IPS-NIHi7 (cell line): Measurements from ENCODE around the gene NEMP1.
"Not testable (repeated sequence)": the region's sequence is repeated elsewhere in the genome, so short reads cannot be mapped to it uniquely, and the experiment has no call there.

Source experiments
- DNase-seq: peaks from one replicate; pipeline ENCODE4 v3.0.0; 2012; ENCODE audit warnings: mixed read lengths; ENCODE audit errors: extremely low spot score

Gene NEMP1

DNA sequence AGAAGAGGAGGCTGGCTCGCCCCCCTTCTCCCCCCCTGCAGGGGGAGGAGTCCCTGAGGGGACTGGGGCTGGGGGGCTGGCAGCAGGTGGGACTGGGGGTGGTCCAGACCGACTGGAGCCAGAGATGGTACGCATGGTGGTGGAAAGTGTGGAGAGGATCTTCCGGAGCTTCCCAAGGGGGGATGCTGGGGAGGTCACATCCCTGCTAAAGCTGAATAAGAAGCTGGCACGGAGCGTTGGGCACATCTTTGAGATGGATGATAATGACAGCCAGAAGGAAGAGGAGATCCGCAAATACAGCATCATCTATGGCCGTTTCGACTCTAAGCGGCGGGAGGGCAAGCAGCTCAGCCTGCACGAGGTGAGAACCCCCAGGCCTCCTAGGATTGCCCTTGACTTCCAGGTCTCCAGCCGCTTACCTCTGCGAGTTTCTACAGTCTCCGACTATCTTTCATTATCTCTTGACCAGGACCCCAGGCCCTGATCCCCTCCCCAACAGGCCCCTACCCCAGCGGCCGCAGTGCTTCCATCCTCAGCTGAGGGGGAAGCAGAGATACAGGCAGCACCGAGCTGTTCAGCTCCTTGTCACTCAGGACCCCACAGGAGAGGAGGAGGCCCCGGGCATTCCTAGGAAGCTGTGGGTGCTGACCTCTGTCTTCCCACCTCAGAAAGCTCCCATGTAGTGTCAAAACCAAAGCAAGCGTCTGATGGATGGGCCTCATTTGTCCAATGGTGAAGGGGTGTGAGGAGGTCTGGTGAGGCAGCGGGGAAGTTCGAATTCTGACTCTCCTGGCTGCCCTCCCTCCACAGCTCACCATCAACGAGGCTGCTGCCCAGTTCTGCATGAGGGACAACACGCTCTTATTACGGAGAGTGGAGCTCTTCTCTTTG lies 13.3 kb upstream of the NEMP1 start:
- DNase-seq: no peak

DNA sequence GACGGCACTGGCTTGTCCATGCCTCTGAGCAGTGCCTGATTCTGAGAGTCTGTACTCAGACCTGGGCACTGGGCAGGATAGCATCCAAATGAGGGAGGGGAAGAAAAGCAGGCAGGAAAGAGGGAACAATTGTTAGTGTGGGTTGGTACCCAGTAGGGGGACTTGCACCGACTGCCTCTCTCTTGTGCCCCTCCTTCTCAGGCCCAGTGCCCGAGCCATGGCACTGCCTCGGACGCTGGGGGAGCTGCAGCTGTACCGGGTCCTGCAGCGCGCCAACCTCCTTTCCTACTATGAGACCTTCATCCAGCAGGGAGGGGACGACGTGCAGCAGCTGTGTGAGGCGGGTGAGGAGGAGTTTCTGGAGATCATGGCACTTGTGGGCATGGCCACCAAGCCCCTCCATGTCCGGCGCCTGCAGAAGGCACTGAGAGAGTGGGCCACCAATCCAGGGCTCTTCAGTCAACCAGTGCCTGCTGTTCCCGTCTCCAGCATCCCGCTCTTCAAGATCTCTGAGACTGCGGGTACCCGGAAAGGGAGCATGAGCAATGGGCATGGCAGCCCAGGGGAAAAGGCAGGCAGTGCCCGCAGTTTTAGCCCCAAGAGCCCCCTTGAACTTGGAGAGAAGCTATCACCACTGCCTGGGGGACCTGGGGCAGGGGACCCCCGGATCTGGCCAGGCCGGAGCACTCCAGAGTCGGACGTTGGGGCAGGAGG lies 12.5 kb upstream of the NEMP1 start:
- DNase-seq: no peak

DNA sequence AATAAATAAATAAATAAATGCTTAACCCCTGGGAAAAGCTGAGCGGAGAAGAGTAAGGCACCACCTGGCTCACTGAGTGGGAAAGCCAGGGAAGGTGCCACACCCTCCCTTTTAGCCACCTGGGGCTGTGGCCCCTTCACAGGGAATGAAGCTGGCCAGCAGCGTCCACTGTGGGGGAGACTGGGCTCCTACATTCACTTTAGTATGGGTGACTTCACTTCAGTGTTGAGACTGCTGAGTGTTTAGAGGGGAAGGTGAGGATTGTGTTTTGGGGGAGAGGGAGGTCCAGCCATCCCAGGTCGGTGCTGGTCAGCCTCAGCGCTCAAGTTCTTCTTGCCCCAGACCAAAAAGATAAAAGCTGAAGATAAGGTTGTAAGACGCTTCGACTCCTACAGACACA lies 11.9 kb upstream of the NEMP1 start:
- DNase-seq: no peak

GRCh38 chr12:57089271-57090245 lies 11.0 kb upstream of the NEMP1 start:
- DNase-seq: no peak

DNA sequence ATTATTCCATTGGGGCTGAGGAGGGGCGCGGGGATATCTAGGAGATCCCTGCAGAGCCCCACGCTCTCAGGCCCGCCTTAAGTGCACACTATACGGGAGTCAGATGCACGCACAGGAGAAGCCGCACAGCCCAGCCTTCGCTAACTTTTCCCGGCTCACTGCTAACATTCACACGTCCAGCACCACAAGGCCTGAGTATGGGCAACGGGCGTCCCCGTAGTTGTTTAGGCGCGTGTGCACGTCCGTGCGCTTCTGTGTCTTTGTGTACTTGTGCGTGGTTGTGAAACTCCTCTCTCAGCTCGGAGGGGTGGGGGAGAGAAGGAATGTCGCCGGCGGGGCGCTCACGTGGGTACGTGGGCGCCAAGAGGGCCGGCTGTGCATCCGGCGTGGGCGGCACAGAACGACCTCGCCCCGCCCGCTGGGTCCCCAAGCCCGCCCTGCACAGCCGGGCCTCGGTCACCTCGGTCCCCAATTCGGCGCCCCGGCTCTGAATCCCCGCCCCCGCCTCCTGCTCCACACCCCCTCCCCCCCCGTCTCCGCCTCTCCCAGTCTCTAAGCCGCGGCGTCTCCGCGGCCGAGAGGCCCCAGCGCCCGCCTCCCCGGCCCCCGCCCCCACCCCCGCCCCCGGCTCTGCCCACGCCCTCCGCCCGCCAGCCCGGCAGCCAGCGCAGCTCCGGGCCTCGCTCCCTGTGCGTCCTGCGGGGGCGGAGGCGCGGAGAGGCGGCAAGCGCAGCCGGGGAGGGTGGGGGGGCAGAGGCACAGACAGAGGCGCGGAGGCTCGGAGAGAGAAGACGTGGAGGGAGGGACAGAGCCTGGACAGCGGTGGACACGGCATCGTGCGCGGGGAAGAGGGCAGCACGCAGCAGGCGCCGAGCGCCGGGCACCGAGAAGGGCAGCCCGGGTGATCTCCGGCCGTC lies 10.0 kb upstream of the NEMP1 start, which contains the start of gene NAB2:
Gene NAB2, plus strand, starts transcription at position 761 of the 917 bp plus-strand sequence. CDS start 158 bp downstream, outside the sequence.
- DNase-seq: peak; percentile 85

- DNase-seq: peak; percentile 78
These were observed 9.2 kb upstream of the NEMP1 start for GRCh38 chr12:57087691-57088353.

GRCh38 chr12:57087010-57087690 lies 8.6 kb upstream of the NEMP1 start:
- peak; percentile 68 for DNase-seq

DNA sequence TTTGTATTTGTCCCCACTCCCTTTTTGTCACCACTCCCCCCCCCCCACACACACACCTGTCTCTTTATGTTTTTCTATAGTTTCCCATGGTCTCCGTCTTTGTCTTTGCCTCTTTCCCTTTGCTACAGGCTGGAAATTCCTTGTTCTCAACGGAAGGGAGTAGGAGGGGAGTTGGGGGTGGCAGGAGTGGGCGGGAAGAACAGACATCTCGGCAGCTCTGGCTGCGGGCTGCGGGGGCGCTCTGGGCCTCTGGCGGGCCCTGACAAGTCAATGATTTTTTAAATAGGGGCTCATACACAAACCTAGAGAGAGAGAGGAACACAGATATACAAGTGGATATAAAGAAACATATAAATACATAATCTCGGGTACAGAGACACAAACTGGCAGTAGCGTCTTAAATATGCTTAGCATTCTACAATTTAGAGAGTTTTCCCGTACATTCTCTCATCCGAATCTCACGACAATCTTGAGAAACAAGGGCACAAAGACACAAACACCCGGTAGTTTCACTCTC lies 8.0 kb upstream of the NEMP1 start:
- DNase-seq: peak; percentile 77

GRCh38 chr12:57085999-57086492 lies 7.5 kb upstream of the NEMP1 start:
- DNase-seq: no peak

- DNase-seq: no peak
These were observed 2.3 kb upstream of the NEMP1 start for GRCh38 chr12:57080855-57081254.

GRCh38 chr12:57079821-57080220 lies 1.2 kb upstream of the NEMP1 start:
- DNase-seq: no peak

- DNase-seq: not testable (repeated sequence)
These were observed 4.8 kb downstream of the NEMP1 start for GRCh38 chr12:57073566-57074450.

DNA sequence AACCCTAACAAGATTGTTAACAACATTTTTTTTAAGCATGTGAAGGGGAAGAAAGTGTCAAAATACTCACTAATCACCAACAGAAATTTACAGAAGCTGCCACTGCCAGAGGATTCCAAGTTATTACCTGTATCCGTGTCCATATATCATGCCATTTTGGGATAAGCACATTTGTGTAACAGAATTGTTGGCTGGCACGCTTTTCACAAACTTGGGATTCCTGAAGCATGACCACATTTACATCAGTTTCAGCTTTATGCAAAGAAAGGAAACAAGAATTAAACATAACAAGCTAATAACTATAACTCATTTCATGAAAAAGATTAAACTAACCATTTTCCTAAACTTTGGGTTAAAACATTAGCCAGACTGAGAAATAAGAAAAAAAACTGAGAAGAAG lies 5.9 kb downstream of the NEMP1 start:
- DNase-seq: no peak

DNA sequence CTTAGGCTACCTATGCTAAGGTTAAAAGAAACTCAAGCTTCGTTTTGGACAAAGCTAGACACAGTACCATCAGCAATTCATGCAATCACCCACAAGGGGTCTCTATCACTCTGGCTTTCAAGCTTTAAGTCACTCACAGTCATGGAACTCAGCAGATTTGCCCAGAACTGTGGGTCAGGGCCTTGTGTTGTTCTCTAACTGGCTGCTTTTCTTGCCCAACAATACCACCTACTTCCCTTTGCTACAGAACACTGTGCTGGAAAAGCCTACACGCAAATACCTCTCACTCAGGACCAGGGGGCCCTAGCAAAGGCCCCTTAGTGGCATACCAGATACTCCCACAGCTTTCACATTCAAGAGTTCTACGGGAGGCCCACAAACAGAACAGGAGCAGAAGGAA lies 9.1 kb downstream of the NEMP1 start:
- peak; percentile 71 for DNase-seq

DNA sequence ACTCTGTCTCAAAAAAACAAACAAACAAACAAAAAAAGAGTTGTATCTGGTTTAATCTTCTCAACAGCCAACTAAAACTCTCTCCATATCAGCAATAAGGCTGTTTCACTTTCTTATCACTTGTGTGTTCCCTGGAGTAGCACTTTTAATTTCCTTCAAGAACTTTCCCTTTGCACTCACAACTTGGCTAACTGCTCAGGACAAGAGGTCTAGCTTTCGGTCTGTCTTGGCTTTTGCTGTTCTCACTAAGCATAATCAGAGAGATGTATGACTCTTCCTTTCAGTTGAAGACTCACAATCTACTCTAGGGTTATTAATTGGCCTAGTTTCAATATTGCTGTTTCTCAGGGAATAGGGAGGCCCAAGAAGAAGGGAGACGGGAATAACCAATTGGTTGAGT lies 12.3 kb downstream of the NEMP1 start:
- no peak for DNase-seq

DNA sequence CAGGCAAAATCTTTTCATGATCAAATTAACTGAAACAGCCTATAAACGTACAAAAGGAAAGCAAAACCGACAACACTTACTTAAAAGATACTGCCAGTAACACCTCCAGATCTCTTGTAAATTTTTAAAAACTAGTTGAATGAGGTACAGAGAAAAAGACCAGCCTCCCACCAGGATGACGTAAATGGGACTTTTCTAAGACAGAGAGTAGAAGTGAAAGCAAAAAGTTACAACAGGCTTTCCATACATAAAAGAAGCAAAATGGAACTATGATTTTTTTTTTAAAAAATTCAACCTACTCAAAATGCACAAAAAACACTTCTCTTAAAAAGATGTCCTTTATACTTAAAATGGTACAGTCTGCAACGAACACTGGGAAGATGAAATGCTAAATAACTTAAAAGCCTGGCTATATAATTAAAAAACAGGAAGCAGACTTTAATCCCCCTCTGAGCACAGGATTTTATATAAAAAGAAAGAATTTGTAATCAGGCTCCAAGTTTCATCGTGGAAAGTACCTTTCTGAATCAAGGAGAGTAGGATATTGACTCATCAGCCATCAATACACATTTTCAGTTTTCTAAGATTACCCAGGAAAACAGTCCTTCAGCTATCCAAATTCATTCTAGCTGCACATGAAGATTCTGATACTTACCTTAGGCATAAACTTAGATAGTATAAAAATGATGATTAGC lies 14.5 kb downstream of the NEMP1 start:
- no peak for DNase-seq

GRCh38 chr12:57058454-57058853 lies 20.1 kb downstream of the NEMP1 start:
- DNase-seq: no peak
